HG03159 (cell line): Measurements from ENCODE around the gene AZGP1.
"Not testable (repeated sequence)": the region's sequence is repeated elsewhere in the genome, so short reads cannot be mapped to it uniquely, and the experiment has no call there.

Source experiments
- ATAC-seq: cut with Tn5 transposase; IDR thresholded peaks from one replicate; pipeline ENCODE4 v1.9.1; 2021; ENCODE audit warnings: mild to moderate bottlenecking, moderate library complexity; ENCODE audit not compliant: unreplicated experiment

The AZGP1 gene

DNA sequence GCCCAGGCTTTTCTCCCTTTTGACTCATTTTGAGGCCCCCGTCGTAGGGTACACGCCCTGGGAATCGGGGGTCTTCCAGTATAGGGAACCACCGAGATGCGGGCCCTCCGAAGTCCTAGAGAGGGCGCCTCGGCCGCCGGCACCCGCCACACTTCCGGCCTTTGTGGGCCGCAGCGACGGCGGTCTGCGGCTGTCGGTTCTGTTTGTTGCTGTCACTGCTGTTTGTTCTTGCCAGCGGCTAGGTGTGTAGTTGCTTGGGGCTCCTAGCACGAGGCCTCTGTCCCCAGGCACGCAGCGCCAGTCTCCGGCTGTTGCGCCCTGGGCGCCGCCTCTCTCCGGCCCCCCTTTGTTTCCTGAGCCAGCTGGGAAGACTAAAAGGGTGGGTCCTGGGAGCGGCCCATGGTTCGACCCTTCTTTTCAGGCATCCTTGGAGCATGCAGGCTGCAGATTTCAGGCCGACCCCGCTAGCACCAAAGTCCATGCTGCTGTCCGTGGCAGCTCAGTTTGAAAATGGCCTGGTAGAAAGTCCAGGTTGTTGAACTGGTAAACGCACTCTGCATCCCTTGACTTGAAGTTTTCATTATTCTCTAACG lies 21.8 kb upstream of the AZGP1 start:
- ATAC-seq, result peak; percentile 78

DNA sequence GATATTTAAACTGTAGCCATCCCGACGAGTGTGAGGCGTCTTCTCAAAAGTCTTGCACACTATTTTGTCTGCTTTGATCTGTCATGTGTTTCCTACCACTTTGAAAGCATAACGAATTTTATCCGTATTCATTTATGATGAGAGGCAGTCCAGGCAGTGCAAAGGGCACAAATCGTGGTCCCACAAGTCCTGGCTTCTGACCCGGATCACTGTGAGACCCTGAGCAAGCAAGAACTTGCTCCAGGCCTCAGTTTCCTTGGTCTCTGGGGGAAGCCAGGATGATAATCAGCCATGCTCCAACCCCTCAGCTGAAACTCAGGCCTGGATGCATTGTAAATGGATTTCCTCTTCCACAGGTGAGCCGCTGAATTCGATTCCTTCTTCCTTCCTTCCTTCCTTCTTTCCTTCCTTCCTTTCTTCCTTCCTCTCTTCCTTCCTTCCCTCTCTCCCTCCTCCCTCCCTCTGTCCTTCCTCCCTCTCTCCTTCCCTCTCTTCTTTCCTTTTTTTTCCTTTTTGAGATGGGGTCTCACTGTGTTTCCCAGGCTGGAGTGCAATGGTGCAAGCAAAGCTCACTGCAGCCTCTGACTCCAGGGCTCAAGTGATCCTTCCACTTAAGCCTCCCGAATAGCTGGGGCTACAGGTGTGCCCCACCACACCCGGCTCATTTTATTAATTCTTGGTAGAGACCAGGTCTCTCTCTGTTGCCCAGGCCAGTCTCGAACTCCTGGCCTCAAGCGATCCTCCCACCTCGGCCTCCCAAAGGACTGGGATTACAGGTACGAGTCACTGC lies 21.1 kb upstream of the AZGP1 start:
- ATAC-seq, result no peak

DNA sequence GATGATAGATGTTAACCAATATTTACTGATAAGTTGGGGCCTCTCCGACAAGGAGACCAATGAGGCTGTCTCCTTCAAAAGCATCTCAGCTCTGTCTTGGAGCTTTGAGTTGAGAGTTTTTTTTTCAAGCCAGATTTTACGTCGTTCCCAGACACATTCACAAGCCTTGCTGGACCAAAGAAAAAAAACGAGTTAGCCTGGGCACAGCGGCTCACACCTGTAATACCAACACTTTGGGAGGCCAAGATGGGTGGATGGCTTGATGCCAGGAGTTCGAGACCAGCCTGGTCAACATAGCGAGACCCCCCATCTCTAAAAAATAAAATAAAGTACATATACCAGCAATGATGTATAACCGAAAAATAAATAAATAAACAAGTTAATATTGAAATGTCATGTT lies 19.0 kb upstream of the AZGP1 start:
- no peak for ATAC-seq

DNA sequence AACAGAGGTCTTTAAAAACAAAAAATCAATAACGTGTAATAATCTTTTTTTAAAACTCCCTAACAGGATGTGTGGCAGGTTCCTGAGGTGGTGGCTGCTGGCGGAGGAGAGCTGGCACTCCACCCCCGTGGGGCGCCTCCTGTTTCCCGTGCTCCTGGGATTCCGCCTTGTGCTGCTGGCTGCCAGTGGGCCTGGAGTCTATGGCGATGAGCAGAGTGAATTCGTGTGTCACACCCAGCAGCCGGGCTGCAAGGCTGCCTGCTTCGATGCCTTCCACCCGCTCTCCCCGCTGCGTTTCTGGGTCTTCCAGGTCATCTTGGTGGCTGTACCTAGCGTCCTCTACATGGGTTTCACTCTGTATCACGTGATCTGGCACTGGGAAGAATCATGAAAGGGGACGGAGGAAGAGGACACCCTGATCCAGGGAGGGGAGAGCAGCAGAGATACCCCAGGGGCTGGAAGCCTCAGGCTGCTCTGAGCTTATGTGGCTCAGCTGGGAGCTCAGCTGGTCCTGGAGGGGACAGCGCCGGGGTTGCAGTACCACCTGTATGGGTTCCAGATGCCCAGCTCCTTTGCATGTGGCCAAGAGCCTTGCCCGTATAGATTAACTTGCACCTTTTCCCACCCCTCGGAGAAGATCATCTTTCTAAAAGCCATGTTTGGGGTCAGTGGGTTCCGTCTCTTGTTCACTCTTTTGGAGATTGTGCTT lies 16.7 kb upstream of the AZGP1 start:
- no peak for ATAC-seq

DNA sequence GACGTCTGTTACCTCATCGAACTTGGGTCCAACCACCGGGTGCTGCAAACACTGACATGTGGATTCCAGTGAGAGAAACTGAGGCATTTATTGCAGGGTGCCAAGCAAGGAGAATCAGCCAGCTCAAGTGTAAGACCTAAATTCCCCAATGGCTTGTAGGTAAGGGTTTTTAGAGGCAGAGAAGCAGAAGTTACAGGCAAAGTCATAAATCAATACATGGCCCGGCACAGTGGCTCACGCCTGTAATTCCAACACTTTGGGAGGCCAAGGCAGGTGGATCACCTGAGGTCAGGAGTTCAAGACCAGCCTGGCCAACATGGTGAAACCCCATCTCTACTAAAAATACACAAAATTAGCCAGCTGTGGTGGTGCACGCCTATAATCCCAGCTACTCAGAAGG lies 15.7 kb upstream of the AZGP1 start:
- not testable (repeated sequence) for ATAC-seq

DNA sequence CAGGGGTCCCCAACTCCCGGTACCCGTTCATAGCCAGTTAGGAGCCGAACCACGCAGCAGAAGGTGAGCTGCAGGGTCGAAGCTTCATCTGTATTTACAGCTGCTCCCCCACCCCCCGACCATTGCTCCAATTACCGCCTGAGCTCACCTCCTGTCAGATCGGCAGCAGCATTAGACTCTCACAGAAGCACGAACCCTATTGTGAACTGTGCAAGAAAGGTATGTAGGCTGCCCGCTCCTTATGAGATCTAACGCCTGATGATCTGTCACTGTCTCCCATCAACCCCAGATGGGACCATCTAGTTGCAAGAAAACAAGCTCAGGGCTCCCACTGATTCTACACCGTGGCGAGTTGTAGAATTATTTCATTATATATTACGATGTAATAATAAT lies 14.6 kb upstream of the AZGP1 start:
- no peak for ATAC-seq

DNA sequence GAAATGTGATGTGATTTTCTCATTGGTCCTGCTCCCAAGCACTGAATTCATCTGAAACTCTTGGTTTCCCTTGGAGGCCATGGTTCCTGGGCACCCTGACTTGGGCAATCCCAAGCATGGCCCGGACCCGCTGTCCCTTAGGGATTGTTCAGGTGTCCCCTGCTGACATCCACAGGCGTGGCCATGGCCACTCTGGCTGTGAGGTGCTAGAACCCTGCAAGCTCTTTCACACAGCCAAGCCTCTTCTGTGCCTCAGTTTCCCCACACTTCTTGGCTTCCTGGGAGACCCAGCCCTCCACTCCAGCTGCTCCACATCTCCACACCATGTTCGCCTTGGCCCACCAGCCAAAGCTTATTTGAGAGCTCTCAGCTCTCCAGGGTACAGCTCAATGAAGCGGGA lies 12.0 kb upstream of the AZGP1 start:
- ATAC-seq, result no peak

DNA sequence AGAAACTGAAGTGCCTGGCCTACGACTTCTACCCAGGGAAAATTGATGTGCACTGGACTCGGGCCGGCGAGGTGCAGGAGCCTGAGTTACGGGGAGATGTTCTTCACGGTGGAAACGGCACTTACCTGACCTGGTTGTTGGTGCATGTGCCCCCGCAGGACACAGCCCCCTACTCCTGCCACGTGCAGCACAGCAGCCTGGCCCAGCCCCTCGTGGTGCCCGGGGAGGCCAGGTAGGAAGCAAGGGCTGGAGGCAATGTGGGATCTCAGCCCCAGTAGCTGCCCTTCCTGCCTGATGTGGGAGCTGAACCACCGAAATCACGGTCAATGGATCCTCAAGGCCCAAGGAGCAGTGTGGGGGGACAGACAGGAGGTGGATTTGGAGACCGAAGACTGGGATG lies 11.5 kb upstream of the AZGP1 start:
- not testable (repeated sequence) for ATAC-seq

DNA sequence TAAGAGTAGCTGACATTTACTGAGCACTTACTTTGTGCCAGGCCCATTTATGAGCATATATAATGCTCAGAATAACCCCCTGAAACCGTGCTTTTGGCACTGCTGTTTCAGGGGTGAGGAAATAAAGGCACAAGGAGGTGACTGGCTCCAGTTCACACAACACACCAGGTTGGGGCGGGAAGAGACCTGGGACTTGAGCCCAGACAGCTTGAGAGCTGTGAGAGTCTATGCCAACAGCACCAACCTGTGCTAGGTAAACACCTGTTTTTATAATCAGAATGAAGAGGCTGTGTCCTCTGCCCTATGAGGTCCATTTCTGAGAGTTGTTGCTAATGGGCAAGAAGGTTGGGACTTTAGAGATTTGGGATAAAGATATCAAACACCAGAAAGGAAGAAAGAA lies 8.8 kb upstream of the AZGP1 start:
- ATAC-seq, result no peak

DNA sequence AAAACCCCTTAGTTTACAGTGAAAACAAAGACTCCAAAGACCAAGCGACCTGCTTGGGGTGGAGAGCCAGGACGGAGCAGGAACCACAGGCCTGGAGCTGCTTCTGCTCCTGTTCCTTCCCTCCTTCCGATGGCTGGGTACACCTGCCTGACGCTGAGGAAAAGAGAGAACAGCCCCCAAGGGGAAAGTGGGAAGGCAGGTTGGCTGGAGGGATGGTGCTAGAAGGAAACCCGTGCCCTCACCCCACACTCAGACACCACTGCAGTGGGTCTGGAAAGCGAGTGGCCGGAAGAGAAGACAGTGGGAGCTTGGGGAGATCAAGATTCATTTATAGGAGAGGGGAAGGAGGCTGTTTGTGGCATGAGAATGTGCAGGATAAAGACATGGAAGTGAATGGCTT lies 5.2 kb upstream of the AZGP1 start:
- not testable (repeated sequence) for ATAC-seq

DNA sequence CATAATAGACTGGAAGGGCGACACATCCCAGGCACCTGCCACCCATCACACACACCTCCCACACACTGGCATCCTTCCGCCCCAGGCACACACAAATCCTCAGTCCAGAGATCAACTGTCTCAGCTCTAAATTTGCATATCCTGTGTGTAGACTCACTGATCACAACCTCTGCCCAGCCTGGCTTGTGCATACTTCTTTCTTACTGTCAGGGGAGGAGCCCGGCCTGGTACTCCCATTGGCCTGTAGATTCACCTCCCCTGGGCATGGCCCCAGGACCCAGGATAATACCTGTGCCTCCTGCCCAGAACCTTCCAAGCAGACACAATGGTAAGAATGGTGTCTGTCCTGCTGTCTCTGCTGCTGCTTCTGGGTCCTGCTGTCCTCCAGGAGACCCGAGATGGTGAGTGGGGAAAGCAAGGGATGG lies 4.6 kb upstream of the AZGP1 start:
- ATAC-seq, result not testable (repeated sequence)

DNA sequence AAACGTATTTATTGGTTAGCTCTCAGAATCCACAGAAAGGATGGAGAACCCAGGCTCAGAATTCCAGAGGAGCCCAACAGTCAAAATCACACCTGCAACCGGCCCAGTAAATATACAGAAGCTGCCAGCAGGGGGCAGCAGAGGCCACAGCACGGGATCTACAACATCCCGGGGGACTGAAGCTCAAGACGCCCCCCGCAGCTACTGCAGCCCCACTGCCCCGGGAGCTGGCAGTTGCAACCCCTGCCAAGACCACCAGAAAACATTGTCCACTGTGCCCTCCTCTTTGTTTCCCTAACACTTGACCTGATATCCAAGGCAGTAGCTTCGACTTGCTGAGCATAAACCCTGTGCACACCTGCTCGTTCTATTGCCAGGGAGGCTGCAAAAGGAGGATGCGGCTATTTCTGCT lies 4.0 kb upstream of the AZGP1 start:
- not testable (repeated sequence) for ATAC-seq

DNA sequence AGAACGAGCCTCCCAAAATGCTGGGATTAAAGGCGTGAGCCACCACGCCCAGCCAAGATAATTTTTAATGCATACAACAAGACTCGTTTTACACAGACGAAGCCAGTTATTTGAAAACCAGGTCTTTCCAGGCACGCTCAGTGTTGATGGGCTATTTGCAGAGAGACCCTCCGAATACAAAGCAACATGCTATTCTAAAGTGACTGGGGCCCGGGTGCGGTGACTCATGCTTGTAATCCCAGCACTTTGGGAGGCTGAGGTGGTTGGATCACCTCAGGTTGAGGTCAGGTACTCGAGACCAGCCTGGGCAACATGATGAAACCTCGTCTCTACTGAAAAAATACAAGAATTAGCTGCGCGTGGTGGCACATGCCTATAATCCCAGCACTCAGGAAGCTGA lies 795 bp upstream of the AZGP1 start:
- ATAC-seq, result no peak

DNA sequence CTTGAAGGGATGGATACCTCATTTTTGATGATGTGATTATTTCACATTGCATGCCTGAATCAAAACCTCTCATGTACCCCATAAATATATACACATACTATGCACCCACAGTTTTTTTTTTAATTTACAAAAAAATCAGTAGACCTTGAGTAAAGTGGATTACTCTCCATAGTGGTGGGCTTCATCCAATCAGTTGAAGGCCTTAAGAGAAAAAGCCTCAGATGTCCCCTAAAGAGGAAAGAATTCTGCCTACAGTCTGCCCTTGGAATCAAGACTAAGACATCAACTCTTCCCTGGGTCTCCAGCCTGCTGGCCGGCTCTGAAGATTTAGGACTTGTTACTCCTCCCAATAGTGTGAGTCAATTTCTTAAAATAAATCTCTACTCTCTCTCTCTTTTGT lies 1.1 kb downstream of the AZGP1 start:
- ATAC-seq, result no peak

DNA sequence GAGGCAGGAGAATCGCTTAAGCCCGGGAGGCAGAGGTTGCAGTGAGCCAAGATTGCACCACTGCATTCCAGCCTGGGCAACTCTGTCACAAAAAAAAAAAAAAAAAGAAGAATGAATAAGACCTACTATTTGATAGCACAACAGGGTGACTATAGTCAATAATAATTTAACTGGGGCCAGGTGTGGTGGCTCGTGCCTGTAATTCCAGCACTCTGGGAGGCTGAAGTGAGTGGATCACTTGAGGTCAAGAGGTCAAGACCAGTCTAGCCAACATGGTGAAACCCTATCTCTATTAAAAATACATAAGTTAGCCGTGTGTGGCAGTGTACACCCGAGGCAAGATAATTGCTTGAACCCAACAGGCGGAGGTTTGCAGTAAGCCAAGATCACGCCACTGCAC lies 2.0 kb downstream of the AZGP1 start:
- not testable (repeated sequence) for ATAC-seq

DNA sequence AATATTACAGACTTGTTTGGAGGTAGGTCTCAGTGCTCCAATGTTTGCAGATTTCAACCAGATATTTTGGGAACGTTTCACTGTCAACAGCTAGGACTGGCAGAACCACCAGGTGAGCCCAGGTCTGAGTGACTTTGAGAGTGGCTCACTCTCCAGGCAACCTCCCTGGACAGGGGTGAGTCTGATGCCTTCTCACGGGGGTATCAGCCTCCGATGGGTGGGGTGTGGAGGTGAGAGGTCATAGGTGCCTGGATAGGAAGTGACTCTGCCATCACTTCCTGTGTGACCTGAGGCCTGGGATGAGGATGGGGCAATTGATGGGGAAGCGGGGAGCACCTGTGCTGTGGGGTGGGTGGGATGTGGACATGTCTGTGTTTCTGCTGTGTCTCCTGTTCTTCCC lies 4.6 kb downstream of the AZGP1 start:
- ATAC-seq, result no peak

DNA sequence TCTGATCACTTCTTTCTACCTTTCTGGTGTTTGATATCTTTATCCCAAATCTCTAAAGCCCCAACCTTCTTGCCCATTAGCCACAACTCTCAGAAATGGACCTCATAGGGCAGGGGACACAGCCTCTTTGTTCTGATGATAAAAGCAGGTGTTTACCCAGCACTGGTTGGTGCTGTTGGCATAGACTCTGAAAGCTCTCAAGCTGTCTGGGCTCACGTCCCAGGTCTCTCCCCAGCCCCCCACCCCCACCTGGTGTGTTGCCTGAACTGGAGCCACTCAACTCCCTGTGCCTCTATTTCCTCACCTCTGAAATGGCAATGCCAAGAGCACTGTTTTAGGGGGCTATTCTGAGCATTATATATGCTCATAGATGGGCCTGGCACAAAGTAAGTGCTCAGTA lies 6.0 kb downstream of the AZGP1 start:
- not testable (repeated sequence) for ATAC-seq

DNA sequence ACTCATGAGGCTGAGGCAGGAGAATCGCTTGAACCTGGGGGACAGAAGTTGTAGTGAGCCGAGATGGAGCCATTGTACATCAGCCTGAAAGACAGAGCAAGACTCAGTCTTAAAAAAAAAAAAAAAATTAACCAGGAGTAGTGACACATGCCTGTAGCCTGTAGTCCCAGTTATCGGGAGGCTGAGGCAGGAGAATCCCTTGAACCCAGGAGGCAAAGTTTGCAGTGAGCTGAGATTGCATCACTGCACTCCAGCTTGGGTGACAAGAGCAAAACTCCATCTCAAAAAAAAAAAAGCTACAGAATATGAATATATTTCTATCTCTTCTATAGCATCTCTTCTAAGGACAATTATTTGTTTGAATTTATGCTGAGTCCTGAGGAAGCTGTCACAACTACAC lies 6.5 kb downstream of the AZGP1 start:
- no peak for ATAC-seq

DNA sequence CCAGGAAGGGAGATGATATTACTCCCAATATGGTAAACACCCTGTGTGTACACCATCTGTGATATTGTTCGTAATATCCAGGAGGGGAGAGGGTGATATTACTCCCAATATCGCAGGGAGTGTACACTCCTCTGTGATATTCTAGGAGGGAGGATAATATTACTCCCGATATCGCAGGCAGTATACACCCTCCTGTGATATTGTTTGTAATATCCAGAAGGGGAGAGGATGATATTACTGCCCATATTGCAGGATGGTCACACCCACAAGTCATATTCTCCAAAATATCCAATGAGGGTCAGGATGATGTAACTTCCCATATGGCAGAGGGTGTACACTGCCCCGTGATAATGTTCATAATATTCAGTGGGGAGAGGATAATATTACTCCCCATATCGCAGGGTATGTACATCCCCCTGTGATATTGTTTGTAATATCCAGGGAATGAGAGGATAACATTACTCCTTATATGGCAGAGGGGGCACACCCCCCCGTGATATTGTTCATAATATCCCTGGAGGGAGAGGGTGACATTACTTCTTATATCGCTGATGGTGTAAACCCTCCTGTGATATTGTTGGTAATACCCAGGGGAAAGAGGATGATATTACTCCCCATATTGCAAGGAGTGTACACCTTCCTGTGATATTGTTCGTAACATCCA lies 17.1 kb downstream of the AZGP1 start:
- ATAC-seq, result no peak

DNA sequence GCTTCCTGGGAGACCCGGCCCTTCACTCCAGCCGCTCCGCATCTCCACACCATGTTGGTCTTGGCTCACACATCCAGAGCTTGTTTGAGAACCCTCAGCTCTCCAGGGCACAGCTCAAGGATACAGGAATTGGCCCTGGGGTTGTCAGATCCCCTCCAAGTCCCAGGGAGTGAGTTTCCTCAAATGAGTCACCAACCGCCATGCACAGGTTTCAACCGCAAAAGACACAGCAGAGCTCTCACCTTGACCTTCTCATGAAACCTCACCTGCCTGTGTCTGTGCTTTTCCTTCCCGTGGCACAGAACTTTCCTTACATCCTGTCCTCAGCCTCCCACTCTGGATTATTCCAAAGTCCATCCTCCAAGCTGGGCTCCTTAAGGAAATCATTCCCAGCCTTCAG lies 20.6 kb downstream of the AZGP1 start:
- ATAC-seq, result no peak

DNA sequence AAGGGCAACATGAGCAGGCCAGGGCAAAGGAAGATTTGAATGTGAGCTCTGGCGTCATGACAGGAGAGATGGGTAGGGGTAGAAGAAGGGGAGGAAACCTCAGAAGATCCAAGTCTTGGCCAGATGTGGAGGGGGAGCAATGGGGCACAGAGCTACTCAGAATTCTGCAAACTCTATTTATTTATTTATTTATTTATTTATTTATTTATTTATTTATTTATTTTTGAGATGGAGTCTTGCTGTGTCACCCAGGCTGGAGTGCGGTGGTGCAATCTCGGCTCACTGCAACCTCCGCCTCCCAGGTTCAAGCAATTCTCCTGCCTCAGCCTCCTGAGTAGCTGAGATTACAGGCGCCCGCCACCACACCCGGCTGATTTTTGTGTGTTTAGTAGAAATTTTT lies 21.2 kb downstream of the AZGP1 start:
- not testable (repeated sequence) for ATAC-seq

DNA sequence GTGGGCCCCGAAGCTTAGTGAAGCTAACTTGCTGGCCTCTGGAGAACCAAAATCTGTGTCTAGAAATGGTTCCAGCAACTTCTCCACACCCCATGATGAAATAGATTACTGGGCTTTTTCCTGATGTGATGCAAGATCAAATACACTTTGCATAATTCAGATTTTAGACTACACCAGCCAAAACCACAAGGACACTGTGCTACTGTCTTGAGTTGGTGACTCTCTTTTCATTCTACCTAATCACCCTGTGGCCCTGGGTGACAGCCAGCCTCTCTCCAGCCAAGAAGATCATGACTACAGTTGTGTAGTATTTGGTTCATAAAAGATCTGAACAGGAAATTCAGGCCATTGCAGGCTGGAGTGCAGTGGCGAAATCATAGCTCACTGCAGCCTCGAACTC lies 22.2 kb downstream of the AZGP1 start:
- ATAC-seq, result no peak
